Measurements from ENCODE around the gene PRRT1B. TPM values are rescaled to one million over a fixed set of nuclear protein-coding genes. Genes with fewer than 3 reads are reported as not detected.

The PRRT1B gene
- total RNA-seq, 2 donors from 2014 or later, result 2.0 to 4.5 TPM

- H3K36me3 ChIP-seq, result peaks cover 3% of the 10 kb centered on the region
- no peaks in the 10 kb centered on the region for H3K9me3 ChIP-seq
- no peak for DNase-seq
- no peak overlapping the region for H3K27ac ChIP-seq
- peaks cover 4% of the 10 kb centered on the region for H3K4me1 ChIP-seq
- intact Hi-C loops (cut with DNase I), result no loop called here
- H3K4me3 ChIP-seq, result no peak overlapping the region
- H3K9ac ChIP-seq (ENCODE audit: low read depth in 2 of 2, low read length in 2 of 2), result no peak overlapping the region
- TF ChIP-seq CTCF (IDR thresholded peaks at IDR 0.05), result no peak
- H3K27me3 ChIP-seq, result no peaks in the 10 kb centered on the region
These were observed 44.3 kb upstream of the PRRT1B start for GRCh38 chr9:131500939-131501541.

- Histone ChIP-seq H3K27me3 (no peaks in the 10 kb centered on the region), H3K4me1 (peaks cover 4% of the 10 kb centered on the region), H3K27ac (peak within 1 kb of the TSS; percentile 42), H3K9ac (ENCODE audit: low read depth in 2 of 2, low read length in 2 of 2) (peak within 1 kb of the TSS; percentile 87 to 89), H3K9me3 (no peaks in the 10 kb centered on the region), H3K36me3 (no peaks in the 10 kb centered on the region), H3K4me3 (peak within 1 kb of the TSS; percentile 100)
- peak; percentile 87 for DNase-seq
- no peak for TF ChIP-seq CTCF (IDR thresholded peaks at IDR 0.05)
- intact Hi-C loops (cut with DNase I), result no loop called here
These were observed 42.3 kb upstream of the PRRT1B start, which contains the start of gene POMT1 for GRCh38 chr9:131502781-131503625. Gene POMT1, plus strand, starts transcription at chr9:131502918. Its CDS starts 1,301 bp downstream, at chr9:131504219.

- DNase-seq, result no peak
- peak overlapping the region; percentile 87 to 89 for H3K9ac ChIP-seq (ENCODE audit: low read depth in 2 of 2, low read length in 2 of 2)
- intact Hi-C loops (cut with DNase I), result no loop called here
These were observed 41.5 kb upstream of the PRRT1B start for GRCh38 chr9:131503626-131504465.

GRCh38 chr9:131505012-131505411 is 40.3 kb upstream of the PRRT1B start:
- no peak for TF ChIP-seq CTCF (IDR thresholded peaks at IDR 0.05)
- Histone ChIP-seq H3K9ac (ENCODE audit: low read depth in 2 of 2, low read length in 2 of 2) (no peak overlapping the region), H3K4me3 (no peak overlapping the region), H3K36me3 (peaks cover 1% of the 10 kb centered on the region), H3K4me1 (peaks cover 4% of the 10 kb centered on the region), H3K27ac (no peak overlapping the region), H3K27me3 (no peaks in the 10 kb centered on the region), H3K9me3 (no peaks in the 10 kb centered on the region)
- no peak for DNase-seq
- intact Hi-C loops (cut with DNase I), result no loop called here

More at GRCh38 chr9:131503626-131504465, 41.5 kb upstream of the PRRT1B start:
- no peak for TF ChIP-seq CTCF (IDR thresholded peaks at IDR 0.05)
- Histone ChIP-seq H3K36me3 (no peaks in the 10 kb centered on the region), H3K9me3 (no peaks in the 10 kb centered on the region), H3K4me3 (peak overlapping the region; percentile 100), H3K27ac (no peak overlapping the region), H3K27me3 (no peaks in the 10 kb centered on the region), H3K4me1 (peaks cover 4% of the 10 kb centered on the region)

- Histone ChIP-seq H3K27ac (no peak overlapping the region), H3K4me1 (no peaks in the 10 kb centered on the region), H3K27me3 (no peaks in the 10 kb centered on the region), H3K9ac (ENCODE audit: low read depth in 2 of 2, low read length in 2 of 2) (no peak overlapping the region), H3K9me3 (no peaks in the 10 kb centered on the region), H3K36me3 (peaks cover 12% of the 10 kb centered on the region), H3K4me3 (no peak overlapping the region)
- no peak for DNase-seq
- intact Hi-C loops (cut with DNase I), result no loop called here
- TF ChIP-seq CTCF (IDR thresholded peaks at IDR 0.05), result no peak
These were observed 33.9 kb upstream of the PRRT1B start for GRCh38 chr9:131511416-131511815.
